ENCODE measurements around the gene FDX1.

Gene FDX1

DNA sequence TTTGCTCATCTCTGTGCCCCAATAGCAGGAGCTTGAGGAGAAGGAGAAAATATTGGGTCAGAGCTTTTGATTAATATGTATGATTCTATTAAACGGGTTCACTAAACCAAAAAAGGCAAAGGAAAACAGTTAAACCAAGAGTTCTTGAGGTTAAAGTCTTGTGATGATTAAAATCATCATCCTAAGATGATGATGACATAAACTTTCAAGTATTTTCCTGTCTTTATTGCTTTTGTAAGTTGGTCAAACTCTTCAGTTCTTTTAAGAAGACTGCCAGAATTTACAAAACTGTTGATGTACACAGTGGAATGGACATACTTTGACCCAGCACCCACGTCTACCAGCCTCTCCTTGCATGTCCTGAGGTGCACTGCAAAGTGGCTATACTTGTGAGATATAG lies 41.0 kb downstream of the FDX1 start:
- DNase-seq: no peak

DNA sequence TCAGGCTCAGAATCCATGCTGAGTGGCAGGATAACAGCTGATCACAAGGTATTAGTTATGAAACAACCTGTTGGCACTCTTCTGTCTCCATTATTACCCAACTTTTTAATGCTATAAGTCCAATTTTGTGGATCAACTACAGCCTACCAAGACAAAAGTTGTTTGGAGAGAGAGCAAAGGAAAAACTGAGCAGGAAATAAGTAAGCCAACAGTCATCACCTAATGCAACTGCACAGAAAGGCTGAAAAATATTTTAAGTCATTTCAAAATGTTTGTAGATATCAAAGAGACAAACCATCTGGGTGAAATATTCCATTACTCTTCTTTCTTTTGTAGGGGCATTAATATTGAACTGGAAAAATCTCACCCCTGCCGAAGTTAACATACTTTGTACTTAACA lies 41.6 kb downstream of the FDX1 start:
- DNase-seq: no peak

DNA sequence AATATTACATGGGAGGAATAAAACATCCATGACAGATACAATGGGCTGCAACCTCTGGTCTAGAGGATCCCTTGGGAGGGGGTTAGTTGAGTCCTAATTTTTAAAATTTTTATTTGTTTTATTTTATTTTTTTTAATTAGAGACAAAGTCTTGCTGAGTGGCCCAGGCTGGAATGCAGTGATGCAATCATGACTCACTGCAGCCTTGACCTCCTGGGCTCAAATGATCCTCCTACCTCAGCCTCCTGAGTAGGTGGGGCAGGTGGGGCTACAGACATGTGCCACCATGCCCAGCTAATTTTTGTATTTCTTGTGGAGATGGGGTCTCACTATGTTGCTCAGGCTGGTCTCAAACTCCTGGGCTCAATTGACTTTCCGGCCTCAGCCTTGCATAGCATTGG lies 43.1 kb downstream of the FDX1 start:
- DNase-seq: no peak

DNA sequence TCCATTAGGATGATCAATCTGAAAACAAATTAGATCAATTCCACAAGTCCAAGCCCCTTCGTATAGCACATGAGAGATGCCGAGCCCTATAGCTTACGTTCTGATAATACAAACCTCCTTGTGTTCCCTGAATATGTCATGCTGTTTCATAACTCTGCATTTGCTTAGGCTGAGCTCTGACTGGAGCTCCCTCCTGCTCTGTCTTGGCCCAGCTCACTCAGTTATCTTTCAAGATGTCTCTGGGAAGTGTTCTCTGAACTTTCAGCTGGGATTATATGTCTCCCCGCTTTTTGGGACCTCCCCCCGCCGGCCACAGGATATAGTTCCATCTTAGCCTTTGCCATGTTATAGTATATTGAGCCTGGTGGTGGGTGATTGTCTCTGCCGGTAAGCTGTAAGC lies 44.0 kb downstream of the FDX1 start:
- DNase-seq: no peak

DNA sequence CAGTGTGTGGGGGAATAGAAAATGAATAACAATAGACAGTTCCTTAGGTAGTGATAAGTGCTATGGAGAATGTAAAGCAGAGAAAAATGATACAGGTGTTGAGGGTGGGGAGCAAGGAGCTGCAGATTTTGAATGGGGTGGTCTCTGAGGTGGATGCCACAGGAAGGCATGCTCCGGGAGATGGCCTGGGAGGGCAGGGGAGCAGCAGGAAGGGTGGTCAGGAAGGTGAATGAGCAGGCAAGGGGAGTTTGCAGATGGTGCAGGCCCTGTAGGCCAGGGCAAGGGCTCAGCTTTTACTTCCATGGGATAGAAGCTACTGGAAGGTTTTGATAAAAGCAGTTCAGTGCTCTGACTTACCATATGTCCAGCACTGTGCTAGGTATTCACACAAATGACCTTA lies 44.8 kb downstream of the FDX1 start:
- no peak for DNase-seq

DNA sequence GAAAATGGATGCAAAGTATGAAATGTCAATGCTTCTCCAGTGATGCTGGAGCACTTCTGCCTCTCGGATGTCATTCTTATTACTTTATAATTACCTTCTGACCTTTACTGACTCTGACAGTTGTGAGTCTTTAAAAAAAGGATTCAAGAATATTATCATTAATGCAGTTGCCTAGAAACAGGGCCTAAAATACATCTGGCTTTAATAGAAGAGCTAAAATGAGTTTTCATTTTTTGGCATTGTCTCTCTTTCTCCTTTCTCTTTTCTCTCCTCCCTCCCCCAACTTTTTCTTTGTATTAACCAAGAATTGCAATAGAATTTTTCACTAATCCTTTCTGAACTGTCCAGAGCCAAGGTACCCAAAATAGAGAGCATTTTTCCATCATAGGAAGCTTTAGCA lies 45.9 kb downstream of the FDX1 start:
- no peak for DNase-seq

DNA sequence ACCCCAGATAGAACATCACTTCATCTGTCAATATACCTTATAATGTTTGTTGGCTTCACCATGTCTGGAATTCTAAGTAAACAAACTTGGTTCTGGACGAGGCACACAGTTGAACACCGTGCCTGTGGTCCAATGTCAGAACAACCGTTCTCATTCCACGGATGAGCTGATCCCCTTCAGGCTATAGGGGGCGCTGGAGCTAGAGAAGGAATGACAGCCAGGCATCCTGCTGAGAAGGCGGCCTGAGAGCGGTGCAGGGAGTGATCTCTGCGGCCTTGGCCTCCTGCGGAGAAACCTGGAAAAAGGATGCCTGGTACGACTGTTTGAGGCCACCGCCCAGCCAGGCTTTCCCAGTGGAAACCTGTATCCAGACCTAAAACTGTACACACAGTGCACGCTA lies 48.7 kb downstream of the FDX1 start:
- no peak for DNase-seq

DNA sequence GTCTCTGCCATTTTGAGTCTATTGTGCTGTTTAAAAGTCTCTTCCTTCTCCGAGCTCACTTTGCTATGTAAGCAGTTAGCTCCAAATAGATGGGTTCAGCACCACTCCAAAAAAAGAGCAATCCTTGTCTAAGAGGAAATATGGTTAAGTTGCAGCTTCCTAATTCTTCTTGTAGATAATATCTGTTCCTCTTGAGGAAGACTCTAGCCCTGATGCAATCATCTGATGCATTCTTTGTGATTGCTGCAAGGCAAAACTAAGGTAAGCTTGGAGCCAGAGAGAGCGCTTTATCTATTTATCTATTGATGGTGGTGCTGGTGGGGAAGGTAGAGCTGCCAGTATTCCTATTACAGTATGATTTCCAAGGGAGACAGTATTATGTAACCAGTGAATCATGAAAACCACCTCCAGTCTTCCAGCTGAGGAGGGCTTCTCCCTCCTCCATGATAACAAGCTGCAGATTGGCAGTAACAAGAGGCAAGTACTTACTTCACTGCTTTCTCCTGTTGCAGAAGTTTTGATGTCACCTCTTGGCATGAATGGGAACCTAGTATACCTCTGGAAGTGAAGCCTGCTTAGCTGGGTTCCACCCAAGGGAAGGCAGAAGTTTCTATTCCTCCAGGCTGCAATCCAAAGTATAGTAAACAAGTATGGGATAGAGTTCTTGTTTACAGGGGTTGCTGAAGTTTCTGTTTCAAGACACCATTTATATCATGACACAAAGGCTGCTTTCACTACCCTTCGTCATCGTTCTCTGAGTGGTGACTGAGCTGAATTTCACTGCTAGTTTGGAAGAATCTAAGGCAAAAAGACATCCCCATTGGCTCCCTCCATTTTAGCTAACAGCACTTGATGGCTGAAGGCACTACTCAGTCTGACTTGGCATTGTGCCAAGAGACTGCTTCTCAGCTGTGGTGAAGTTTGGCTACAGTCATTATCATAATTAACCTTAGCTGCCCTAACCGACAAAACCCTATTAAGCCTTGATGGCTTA lies 49.7 kb downstream of the FDX1 start:
- DNase-seq: no peak

DNA sequence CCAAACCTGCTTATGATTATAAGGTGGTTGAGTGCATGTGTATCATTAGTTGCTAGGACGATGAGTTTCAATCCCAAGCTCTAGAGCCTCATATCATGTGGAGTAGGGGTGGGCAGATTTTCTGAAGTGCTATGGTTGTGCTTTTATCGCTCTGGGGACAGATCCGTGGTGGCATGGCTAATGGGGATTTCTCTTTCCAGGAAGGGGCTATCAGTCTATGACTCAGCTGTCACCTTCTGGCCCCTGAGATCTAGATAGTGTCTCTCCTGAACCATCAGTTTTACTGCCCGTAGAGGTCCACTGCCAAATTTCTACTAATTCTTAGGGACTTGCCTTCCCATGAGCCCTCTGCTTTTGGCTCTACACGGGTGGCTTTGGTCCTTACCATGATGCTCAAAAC lies 51.8 kb downstream of the FDX1 start:
- no peak for DNase-seq

DNA sequence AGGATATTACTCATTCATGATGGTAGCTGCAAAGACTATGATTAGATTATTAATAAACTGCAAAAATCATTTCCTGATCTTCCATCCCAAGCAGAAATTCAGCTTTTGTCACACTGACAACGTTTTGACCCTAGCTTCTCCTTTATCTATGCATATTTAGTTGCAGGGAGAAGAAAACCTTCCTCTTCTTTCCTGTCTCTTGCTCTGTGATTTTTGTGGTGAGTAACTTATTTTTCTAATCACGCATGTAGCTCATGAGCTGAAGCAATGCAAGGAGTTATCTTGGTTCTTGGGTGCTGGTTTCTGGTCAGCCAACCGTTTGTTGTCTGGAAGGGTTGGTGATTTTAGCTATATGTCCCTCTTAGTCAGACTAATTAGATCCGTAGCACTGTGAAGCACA lies 56.4 kb downstream of the FDX1 start:
- no peak for DNase-seq

DNA sequence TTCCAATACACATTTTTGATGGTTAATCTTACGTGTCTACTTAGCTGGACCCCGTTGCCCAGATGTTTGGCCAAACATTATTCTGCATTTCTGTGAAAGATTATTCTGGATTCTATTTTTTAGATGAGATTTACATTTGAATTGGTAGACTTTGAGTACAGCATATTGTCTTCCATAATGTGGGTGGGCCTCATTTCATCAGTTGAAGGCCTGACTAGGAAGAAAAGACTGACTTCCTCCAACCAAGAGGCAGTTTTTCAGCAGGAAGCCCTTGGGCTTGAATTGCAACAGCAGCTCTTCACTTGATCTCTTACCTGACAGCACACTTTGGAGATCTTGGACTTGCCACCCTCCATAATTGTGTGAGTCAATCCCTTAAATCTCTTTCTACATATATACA lies 58.7 kb downstream of the FDX1 start:
- no peak for DNase-seq

DNA sequence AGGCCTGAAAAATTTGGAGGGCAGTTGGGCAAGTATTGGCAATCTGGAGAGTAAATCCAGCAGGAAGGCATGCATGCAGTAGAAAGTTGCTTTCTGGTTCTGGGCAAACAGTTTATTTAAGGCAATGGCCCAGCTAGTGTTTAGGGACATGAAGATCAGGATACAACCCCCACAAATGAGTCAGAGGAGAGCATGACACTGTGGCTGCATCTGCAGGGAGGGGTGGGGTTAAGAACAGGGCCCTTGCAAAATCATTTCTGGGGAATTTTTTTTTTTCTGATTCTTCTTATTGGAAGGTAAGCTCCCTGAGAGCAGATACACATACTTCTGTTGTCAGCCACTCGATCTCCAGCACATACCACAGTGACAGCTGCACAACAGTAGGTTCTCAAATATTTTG lies 61.1 kb downstream of the FDX1 start:
- no peak for DNase-seq

DNA sequence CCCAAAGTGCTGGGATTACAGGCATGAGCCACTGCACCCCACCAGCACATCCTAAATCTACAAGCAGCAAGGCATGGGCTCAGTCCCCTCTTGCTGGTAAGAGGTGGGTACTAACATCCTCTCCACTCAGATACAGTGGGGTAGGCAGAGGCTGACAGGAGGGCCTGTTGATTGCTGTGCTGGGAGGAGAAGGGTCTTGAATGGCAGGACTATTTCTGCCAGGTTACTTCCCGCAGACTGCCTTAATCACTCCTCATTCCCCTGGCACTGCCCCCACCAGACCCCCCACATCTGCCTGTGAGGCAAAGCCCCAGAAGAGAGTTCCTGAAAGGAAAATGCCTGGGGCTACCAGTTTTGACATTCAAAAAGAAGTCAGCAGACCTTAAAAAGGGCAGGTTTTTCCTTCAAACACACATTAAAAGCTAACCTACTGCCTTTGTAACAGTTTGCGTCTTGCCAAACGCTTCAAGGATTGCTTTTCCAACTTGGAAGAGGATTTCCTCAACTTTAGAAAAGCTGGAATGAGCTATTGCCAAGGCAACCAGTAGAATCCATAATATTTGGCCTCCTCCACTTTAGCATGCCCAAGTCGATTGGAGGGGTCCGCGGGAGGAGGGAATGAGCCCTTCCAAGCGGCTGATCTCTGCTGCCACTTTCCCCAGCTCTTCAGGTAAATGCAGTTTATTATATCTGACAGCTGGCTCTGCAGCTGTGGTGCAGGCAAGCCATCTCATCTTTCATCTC lies 62.0 kb downstream of the FDX1 start:
- no peak for DNase-seq

DNA sequence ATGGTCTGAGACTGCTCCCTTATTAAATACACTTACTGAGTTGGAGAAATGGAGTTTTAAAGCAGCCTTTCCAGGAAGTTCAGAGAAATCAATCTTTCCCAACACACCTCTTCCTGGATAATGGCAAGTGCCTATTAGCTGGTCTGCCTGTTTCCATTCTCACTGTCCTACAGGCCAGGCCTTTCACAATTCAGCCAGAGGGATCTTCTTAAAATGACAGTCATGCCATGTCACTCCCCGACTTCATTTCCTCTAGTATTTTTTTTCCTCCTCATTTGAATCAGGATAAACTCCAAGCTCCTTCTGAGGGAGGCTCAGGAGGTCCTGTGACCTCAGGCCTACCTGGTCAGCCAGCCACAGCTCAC lies 62.6 kb downstream of the FDX1 start:
- DNase-seq: no peak

DNA sequence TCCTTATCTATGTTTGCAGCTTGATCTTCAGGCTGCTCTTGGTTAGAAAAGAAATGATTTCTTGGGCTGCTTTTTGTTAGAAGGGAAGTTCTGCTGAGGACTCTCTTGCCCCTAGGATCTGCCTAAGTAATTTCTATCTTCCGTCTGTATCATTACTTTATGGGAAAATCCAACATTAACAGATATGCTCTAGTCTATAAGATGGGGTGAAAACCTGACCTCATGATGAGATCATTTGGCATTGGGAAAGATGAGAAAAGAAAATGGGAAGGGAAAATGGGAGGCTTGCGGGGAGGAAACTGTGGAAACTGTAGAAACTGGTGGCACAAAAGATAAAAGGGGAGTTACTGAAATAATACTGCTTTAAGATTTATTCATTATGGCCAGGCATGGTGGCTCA lies 63.6 kb downstream of the FDX1 start:
- no peak for DNase-seq

DNA sequence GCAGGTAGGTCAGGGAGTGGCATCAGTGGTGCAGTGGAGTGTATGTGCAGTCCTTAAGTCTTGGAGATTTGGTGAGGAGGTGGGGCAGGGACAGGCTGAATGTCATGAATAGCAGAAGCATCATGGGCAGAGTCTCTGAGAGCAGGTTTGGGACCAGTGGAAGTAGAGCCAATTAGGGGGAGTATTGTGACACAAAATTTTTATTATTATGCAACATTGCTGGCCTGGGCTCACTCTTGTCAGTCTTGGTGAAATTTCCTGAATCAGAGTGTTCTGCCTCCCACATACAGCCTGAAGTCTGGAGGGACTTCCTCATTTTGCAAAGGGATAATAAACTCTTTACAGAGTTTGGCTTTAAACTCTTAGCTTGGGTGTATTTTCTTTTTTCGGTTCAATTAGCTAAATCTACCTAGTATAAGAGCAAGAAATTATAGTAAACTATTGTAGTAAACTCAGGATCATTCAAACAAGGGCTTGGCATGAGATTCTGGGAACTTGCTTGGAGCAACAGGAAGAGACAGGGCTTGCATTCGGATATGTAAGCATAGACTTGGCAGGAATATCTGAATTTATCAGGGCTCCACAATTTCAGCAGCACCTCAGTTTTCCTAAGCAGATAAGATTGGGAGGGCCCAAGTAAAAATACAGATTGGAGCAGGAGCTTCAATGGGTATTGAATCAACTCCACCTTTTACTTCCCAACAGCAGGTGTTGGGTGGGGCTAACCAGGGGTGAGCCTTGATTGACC lies 67.7 kb downstream of the FDX1 start:
- DNase-seq: no peak

DNA sequence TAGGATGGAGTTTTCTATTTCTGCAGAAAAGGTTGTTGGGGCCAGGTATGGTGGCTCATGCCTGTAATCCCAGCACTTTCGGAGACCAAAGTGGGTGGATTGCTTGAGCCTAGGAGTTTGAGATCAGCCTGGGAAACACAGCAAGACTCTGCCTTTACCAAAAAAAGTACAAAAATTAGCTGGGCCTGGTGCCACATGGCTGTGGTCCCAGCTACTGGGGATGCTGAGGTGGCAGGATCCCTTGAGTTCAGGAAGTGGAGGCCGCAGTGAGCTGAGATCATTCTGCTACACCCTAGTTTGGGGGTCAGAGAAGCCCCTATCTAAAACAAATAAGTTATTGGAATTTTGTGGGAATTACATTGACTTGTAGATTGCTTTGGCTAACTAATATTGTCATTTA lies 71.7 kb downstream of the FDX1 start:
- no peak for DNase-seq

DNA sequence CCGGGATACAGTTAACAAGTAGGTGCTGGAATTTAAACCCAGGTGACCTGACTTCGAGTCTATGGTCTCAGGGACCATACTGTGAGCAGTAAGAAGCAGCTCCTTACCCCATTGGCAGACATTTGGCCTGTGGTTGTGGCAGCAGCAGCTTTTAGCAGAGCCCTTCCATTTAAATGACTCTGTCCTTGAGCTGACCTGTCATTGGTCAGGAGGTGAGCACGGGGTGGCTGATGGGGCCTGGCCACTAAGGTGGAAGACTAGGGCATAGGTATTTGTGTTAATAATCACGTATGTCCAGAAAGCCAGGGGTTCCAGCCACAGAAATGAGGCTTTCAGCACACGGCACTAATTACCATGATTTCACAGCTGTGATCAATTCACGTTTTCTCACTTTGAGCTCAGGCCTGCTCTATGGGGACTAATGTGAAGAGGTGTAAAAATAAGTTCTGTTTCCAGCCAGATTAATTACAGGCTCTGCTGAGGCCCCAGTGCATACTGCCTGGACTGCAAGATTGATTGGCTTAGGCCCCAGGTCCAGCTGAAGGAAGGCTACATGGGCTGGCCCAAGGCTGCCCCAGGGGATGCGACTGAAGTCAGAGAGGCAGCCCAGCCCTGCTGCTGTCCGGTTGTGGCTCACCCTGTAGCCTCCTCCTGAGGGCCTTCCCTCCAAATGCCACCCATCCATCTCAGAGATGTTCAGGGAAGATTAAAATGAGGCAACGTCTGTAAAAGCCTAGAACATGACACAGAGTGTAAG lies 76.0 kb downstream of the FDX1 start:
- DNase-seq: no peak

DNA sequence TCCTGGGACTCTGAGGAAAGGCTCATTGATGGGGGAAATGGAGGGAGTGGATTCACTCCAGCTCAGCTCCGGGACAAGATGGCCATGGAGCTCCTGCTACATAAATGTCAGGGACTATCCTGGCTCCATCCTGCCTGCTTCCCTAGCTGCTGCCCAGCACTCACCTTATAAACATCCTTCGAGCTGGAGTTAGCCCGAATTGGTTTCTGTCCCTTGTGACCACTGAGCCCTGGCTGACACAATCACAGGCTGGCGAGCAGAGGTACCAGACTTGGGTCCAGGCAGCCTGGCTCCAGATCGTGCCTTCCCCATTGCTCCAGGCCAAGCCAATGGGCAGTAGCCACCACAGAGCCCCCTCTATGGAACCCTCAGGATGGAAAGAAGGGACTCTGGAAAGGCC lies 77.6 kb downstream of the FDX1 start:
- DNase-seq: no peak

DNA sequence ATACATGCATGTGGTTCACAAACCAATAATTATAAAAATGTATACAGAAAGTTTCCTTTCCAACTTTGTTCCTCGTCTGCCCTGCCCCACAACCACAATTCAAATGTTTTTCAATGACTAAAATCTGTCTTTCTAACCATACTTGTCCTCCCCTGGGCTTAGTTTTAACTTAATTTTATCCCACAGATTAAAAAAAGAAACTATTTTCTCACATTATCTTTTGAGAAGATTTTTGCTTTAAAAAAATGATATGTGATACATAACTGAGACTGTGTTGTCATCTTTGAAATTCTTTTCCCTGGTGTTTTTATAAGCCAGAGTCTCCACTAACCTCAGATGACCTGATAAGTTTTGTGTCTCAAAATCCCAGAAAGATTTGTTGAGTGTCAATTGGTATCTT lies 79.0 kb downstream of the FDX1 start:
- DNase-seq: no peak

DNA sequence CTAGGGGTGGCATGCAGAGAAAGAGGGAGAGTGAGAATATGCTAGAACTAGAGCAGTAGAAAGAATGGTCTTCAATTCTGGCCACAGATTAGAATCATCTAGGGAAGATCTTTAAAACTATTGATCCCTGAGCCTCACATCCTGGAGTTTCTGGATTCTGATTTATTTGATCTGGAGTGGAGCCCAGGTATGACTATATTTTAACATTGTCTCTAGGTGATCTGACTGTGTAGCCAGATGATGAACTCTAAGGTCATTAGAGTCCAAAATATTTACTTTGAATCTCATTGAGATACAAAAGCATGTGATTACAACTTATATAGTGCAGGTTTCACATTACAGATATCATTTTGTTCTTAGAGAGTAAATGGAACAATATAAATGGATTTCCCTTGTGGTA lies 79.7 kb downstream of the FDX1 start:
- no peak for DNase-seq

DNA sequence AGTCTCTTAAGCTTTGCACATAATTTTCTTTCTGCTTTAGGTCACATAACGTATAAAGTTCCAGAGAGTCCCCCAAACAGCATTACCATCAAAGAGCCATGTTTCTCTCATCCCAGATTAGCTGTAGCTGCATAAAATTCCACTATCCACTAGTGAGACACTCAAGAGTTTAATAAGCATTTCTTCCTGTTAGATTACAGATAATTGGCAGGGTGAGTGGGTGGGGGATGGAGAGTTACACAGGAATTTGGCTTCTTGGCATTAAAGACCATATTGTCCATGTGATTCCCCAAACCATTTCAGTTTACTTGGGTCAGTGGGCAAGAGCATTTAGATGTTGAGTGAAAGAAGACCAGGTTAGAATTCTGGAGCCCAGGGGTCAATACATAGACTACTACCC lies 82.3 kb downstream of the FDX1 start:
- DNase-seq: no peak

DNA sequence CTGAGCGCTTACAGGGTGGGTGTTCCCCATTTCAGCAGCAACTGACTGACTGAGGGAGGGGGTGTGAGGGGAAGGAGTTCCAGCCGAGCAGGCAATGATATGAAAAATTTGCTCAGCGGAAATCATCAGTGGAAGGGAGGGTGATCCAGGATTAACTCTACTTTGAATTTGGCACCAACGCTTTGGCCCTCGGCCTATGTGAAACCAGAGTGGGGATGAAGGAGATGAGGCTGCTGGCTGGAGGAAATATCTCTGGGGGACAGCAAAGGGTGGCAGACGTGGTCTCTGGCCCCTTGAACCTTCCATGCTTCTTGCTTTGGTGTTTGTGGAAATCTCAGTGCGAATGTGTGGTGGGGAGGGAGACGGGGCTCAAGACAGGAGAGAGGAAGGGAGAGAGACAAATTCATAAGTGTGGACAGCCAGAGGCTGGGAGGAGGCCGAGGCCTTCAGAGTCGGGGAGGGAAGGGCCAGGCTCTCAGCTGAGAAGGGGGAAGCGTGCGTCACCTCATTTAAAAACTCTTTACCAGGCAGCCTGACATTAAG lies 83.6 kb downstream of the FDX1 start:
- no peak for DNase-seq
